Choroid plexus epithelial cell (primary cell): ENCODE measurements around the gene SLC23A3.

Source experiments
- DNase-seq: peaks from one replicate; pipeline ENCODE4 v3.0.0-alpha.2; 2010; ENCODE audit warnings: low read depth
- H3K4me3 ChIP-seq: 2 replicates; pipeline ENCODE4 v1.5.1; 2011; ENCODE audit warnings: low read depth, mild to moderate bottlenecking, control low read depth, low read length, moderate library complexity
- TF ChIP-seq, protein P1 (sequence below): conservative IDR thresholded peaks from 2 replicates; pipeline ENCODE4 v1.5.1; 2011; ENCODE audit warnings: low read depth, mild to moderate bottlenecking, control low read depth, inconsistent platforms, low read length, moderate library complexity

The SLC23A3 gene

DNA sequence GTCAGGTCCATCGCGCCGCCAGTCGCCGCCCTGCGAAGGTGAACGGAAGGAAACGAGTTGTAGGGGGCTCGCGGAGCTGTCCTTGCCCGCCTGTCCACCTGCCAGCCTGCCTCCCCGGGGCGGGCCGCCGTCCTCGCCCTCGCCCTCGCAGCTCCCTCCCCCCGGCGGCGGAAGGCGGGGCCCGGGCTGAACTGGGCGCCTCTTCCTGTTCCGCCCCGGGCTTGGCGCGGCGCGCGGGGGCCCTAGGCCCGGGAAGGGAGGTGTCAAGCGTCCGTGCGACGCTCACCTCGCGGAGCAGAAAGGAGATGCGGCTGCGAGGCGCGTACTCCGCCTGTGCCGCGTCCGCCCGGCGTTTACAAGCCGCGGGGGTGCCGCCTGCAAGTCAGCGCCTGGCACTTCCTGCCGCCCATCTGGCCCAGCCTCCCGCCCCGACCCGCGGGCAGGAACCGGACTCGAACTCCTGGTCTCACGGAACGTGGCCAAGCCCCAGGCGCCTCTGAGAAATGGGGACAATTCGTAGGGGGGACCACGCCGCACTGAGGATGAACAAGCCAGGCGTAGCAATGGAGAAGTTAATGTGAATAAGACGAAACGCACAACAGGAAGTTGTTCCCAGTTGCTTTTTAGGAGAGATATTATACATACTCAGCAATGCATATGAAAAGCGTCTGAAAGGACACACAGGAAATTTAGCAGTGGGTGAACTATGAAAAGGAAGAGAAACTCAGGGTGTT lies 7.2 kb upstream of the SLC23A3 start, which contains the start of gene CNPPD1:
TSS of gene CNPPD1 (minus strand) at position 108 of the 734 bp plus-strand sequence. CDS start at position 11, 97 bp downstream.
- TF ChIP-seq, protein P1, sequence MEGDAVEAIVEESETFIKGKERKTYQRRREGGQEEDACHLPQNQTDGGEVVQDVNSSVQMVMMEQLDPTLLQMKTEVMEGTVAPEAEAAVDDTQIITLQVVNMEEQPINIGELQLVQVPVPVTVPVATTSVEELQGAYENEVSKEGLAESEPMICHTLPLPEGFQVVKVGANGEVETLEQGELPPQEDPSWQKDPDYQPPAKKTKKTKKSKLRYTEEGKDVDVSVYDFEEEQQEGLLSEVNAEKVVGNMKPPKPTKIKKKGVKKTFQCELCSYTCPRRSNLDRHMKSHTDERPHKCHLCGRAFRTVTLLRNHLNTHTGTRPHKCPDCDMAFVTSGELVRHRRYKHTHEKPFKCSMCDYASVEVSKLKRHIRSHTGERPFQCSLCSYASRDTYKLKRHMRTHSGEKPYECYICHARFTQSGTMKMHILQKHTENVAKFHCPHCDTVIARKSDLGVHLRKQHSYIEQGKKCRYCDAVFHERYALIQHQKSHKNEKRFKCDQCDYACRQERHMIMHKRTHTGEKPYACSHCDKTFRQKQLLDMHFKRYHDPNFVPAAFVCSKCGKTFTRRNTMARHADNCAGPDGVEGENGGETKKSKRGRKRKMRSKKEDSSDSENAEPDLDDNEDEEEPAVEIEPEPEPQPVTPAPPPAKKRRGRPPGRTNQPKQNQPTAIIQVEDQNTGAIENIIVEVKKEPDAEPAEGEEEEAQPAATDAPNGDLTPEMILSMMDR, result no peak
- DNase-seq, result peak; percentile 76
- peak within 1 kb of the TSS; percentile 67 for H3K4me3 ChIP-seq

DNA sequence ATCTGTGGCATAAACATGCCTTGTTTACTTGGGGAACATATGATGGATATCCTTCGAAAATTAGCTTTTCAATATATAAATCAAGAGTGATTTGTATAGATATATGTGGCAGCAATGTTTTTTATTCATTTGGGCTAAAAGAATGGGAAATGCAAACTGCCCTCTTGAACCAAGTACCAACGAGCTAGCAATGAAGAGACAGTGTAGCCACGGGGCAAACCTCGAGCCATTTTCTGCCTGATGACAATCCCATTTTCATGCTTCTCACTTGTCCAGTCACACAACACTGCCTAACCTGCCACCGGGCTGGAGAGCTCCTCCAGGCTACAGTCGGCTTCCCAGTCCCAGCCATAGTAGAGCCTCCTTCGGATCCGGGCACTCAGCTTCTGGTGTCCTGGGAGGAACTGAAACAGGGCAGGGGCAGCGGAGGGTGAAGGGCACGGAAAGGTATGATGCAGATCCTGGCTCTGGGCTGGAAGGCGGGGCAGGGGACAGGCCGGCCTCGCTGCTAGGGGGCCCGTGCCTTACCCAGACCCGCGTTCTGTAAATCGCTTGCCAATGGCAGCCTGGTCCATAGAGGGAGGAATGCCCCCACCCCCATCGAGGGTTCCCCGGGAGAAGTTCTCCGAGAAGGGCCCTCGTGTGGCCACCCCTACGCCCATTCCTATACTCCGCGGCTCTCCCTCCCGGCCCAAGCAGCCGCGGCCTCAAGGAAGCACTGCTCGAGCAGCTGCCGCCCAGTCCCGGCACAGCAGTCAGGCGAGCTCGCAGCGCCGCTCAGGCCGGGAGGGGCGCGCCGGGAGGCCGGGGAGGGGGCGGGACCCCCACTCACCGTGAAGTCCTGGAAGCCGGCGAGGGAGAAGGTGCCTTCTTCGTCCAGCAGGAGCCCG lies 6.3 kb upstream of the SLC23A3 start:
- TF ChIP-seq, protein P1, result no peak
- DNase-seq, result peak; percentile 50
- H3K4me3 ChIP-seq, result peak overlapping the region; percentile 67

DNA sequence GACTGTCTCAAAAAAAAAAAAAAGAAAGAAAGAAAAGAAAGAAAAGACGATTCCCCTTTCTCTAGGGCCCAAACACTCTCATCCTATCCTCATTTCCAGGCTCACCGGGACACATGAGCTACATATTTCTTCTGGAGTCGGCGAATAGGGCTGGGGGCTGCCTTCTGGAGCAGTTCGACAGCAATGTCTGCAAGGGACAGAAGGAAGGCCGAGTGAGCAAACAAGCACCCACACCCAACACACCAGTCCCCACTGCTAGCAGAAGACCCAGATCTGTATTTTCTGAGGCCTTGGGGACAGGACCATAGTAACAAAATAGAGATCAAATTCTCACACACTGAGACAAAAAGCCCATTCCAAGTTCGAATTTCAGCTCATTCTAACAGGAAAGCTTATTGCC lies 5.7 kb upstream of the SLC23A3 start:
- TF ChIP-seq, protein P1, result no peak
- H3K4me3 ChIP-seq, result no peak overlapping the region
- no peak for DNase-seq

DNA sequence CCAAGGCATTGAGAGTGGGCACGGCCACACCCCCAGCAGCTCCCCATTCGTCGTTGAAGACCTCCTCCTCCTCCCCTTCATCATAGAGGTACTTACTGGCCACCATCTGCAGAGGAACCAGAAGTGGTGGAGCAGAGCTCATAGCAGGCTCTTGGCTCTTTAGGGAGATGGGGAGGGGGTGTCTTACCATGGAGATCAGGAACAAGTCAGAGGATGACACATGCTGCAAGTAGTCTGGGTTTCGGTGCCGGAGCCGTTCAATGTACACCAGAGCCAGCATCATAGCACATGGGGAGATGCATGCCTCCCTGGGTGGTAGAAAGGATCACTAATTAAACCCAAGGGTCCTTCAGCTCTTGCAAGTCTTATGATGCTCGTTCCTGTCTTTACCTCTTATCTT lies 5.0 kb upstream of the SLC23A3 start:
- no peak overlapping the region for H3K4me3 ChIP-seq
- TF ChIP-seq, protein P1, result no peak
- no peak for DNase-seq

DNA sequence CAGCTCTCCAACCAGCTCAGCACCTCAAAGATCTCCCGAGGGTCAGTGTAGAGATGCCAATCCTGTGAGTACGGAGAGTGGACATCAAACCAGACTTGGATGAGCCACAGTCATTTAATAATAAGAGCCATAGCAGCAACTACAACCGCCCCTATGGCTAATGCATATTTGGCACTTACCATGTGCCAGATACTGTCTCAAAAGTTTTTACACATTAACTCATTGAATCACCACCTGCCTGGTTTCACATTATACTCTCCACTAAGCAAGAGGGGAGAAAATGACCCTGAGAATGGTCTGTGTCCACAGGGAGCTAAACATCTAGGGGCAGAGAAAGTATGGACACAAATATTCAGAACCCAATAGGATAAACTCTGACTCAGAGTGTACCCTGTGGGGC lies 4.3 kb upstream of the SLC23A3 start:
- DNase-seq, result no peak
- TF ChIP-seq, protein P1, result no peak
- no peak overlapping the region for H3K4me3 ChIP-seq

DNA sequence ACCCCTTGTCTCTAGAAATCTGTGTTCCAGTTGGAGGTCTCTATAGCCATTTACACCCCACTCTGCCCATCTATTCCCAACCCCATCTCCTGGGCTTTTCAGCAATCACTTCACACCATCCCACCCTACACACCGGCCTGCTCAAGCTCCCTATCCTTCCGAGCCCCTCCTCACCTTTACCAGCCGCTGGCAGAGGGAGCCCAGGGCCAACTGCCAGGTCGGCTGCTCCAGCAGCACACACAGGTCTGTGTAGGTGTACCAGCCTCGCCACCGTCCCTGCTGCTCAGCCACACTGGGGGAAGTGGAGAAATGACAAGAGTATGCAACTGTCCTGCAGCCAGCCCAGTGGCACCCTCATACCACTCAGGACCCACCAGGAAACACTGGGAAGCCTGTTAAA lies 3.3 kb upstream of the SLC23A3 start:
- TF ChIP-seq, protein P1, result no peak
- no peak for DNase-seq
- no peak overlapping the region for H3K4me3 ChIP-seq
